C4-2B (cell line): ENCODE measurements around the gene SON.

Source experiments
- CTCF ChIP-seq: fragments of 450-650 bp; conservative IDR thresholded peaks from 2 replicates; pipeline ENCODE4 v1.5.1; 2017; ENCODE audit warnings: mild to moderate bottlenecking
- ZFX ChIP-seq: fragments of 450-650 bp; IDR thresholded peaks from 2 replicates; pipeline ENCODE4 v1.6.1; 2017

- TF ChIP-seq CTCF (no peak), ZFX (no peak)
These were observed 2.1 kb upstream of the SON start for GRCh38 chr21:33540711-33541104.
